Measurements from ENCODE around the gene XIRP1. TPM values are rescaled to one million over a fixed set of nuclear protein-coding genes. Genes with fewer than 3 reads are reported as not detected.
A peak's percentile ranks its signal among the peaks of the same experiment; 100 is the strongest.

XIRP1 gene
- total RNA-seq, 1 donor = under 0.01 TPM

GRCh38 chr3:39141171-39141995 lies 51.0 kb downstream of the XIRP1 start:
- Histone ChIP-seq H3K27ac (ENCODE audit: low read depth, low read length) (no peak overlapping the region), H3K4me3 (ENCODE audit: insufficient read depth, low read length) (no peak overlapping the region)

GRCh38 chr3:39140341-39140971 lies 51.9 kb downstream of the XIRP1 start:
- no peaks in the 10 kb centered on the region for H3K9me3 ChIP-seq (ENCODE audit: low read depth, low read length)
- no peak overlapping the region for H3K4me2 ChIP-seq (ENCODE audit: insufficient read depth, low read length)
- peaks cover 33% of the 10 kb centered on the region for H4K20me1 ChIP-seq (ENCODE audit: insufficient read depth, low read length)
- no peak for DNase-seq (ENCODE audit: insufficient read length, low spot score, missing footprints)
- TF ChIP-seq CTCF (IDR thresholded peaks at IDR 0.05; ENCODE audit: extremely low read depth, low read depth, low read length) = no peak
- peaks cover 52% of the 10 kb centered on the region for H3K79me2 ChIP-seq (ENCODE audit: insufficient read depth, low read length)
- H3K4me3 ChIP-seq (ENCODE audit: insufficient read depth, low read length) = no peak overlapping the region
- H2AFZ ChIP-seq (ENCODE audit: low read length) = no peak overlapping the region
- no peaks in the 10 kb centered on the region for H3K27me3 ChIP-seq (ENCODE audit: insufficient read depth, low read length)
- H3K4me1 ChIP-seq (ENCODE audit: insufficient read depth, low read length) = peaks cover 13% of the 10 kb centered on the region
- H3K36me3 ChIP-seq (ENCODE audit: insufficient read depth, low read length) = peaks cover 59% of the 10 kb centered on the region
- H3K27ac ChIP-seq (ENCODE audit: low read depth, low read length) = no peak overlapping the region

More at GRCh38 chr3:39141171-39141995, 51.0 kb downstream of the XIRP1 start:
- DNase-seq (ENCODE audit: insufficient read length, low spot score, missing footprints) = no peak
- Histone ChIP-seq H3K36me3 (ENCODE audit: insufficient read depth, low read length) (peaks cover 68% of the 10 kb centered on the region), H3K4me1 (ENCODE audit: insufficient read depth, low read length) (peaks cover 17% of the 10 kb centered on the region), H2AFZ (ENCODE audit: low read length) (no peak overlapping the region), H3K4me2 (ENCODE audit: insufficient read depth, low read length) (no peak overlapping the region), H3K79me2 (ENCODE audit: insufficient read depth, low read length) (peaks cover 60% of the 10 kb centered on the region), H3K27me3 (ENCODE audit: insufficient read depth, low read length) (no peaks in the 10 kb centered on the region), H4K20me1 (ENCODE audit: insufficient read depth, low read length) (peaks cover 37% of the 10 kb centered on the region), H3K9me3 (ENCODE audit: low read depth, low read length) (no peaks in the 10 kb centered on the region)
- TF ChIP-seq CTCF (IDR thresholded peaks at IDR 0.05; ENCODE audit: extremely low read depth, low read depth, low read length) = no peak

GRCh38 chr3:39139442-39139841 lies 53.0 kb downstream of the XIRP1 start:
- no peak overlapping the region for H3K4me2 ChIP-seq (ENCODE audit: insufficient read depth, low read length)
- H3K9me3 ChIP-seq (ENCODE audit: low read depth, low read length) = no peaks in the 10 kb centered on the region
- no peaks in the 10 kb centered on the region for H3K27me3 ChIP-seq (ENCODE audit: insufficient read depth, low read length)
- H3K79me2 ChIP-seq (ENCODE audit: insufficient read depth, low read length) = peaks cover 42% of the 10 kb centered on the region
- H3K27ac ChIP-seq (ENCODE audit: low read depth, low read length) = no peak overlapping the region
- H3K36me3 ChIP-seq (ENCODE audit: insufficient read depth, low read length) = peaks cover 48% of the 10 kb centered on the region
- no peak for TF ChIP-seq CTCF (IDR thresholded peaks at IDR 0.05; ENCODE audit: extremely low read depth, low read depth, low read length)
- no peak for DNase-seq (ENCODE audit: insufficient read length, low spot score, missing footprints)
- peaks cover 13% of the 10 kb centered on the region for H3K4me1 ChIP-seq (ENCODE audit: insufficient read depth, low read length)
- H2AFZ ChIP-seq (ENCODE audit: low read length) = no peak overlapping the region
- H3K4me3 ChIP-seq (ENCODE audit: insufficient read depth, low read length) = no peak overlapping the region
- peaks cover 33% of the 10 kb centered on the region for H4K20me1 ChIP-seq (ENCODE audit: insufficient read depth, low read length)

GRCh38 chr3:39138804-39139415 lies 53.5 kb downstream of the XIRP1 start:
- Histone ChIP-seq H3K27ac (ENCODE audit: low read depth, low read length) (peak overlapping the region; percentile 28), H3K79me2 (ENCODE audit: insufficient read depth, low read length) (peaks cover 37% of the 10 kb centered on the region), H3K4me1 (ENCODE audit: insufficient read depth, low read length) (peaks cover 13% of the 10 kb centered on the region), H2AFZ (ENCODE audit: low read length) (no peak overlapping the region), H3K4me2 (ENCODE audit: insufficient read depth, low read length) (no peak overlapping the region), H4K20me1 (ENCODE audit: insufficient read depth, low read length) (peaks cover 31% of the 10 kb centered on the region), H3K36me3 (ENCODE audit: insufficient read depth, low read length) (peaks cover 43% of the 10 kb centered on the region), H3K4me3 (ENCODE audit: insufficient read depth, low read length) (no peak overlapping the region), H3K9me3 (ENCODE audit: low read depth, low read length) (no peaks in the 10 kb centered on the region), H3K27me3 (ENCODE audit: insufficient read depth, low read length) (no peaks in the 10 kb centered on the region)
- peak; percentile 78 for DNase-seq (ENCODE audit: insufficient read length, low spot score, missing footprints)
- no peak for TF ChIP-seq CTCF (IDR thresholded peaks at IDR 0.05; ENCODE audit: extremely low read depth, low read depth, low read length)
